ENCODE data around the gene TBC1D16.

DNA sequence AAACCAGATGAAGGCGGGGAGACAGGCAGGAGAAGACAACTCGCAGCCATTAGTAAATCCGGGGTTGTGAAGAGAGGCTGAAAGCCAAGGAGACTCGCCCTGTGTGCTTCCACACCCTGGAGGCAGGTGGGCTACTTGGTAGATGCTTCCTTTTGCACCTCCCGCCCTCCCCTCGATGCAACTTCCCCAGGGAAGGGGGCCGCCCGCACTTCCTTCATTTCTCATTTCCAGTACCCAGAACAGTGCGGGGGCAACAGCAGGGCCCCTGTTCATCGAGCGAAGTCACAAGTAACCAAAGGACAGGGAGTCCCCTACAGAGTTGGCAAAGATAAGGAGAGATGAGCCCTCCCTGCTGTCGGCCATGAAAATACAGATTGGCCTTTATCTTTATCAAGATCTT, 25.7 kb upstream of the TBC1D16 start:
- TF ChIP-seq, protein P1, sequence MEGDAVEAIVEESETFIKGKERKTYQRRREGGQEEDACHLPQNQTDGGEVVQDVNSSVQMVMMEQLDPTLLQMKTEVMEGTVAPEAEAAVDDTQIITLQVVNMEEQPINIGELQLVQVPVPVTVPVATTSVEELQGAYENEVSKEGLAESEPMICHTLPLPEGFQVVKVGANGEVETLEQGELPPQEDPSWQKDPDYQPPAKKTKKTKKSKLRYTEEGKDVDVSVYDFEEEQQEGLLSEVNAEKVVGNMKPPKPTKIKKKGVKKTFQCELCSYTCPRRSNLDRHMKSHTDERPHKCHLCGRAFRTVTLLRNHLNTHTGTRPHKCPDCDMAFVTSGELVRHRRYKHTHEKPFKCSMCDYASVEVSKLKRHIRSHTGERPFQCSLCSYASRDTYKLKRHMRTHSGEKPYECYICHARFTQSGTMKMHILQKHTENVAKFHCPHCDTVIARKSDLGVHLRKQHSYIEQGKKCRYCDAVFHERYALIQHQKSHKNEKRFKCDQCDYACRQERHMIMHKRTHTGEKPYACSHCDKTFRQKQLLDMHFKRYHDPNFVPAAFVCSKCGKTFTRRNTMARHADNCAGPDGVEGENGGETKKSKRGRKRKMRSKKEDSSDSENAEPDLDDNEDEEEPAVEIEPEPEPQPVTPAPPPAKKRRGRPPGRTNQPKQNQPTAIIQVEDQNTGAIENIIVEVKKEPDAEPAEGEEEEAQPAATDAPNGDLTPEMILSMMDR (IDR thresholded peaks at IDR 0.05 in 4 of 5, conservative IDR thresholded peaks at IDR 0.05 in 1 of 5) = no peak
- no peak for TF ChIP-seq POLR2A (IDR thresholded peaks at IDR 0.05)

Measured in gastrocnemius medialis (tissue), 4 donors.